ENCODE data around the gene AKR1C1.
"Not testable (repeated sequence)": the region's sequence is repeated elsewhere in the genome, so short reads cannot be mapped to it uniquely, and the experiment has no call there.

Gene AKR1C1

DNA sequence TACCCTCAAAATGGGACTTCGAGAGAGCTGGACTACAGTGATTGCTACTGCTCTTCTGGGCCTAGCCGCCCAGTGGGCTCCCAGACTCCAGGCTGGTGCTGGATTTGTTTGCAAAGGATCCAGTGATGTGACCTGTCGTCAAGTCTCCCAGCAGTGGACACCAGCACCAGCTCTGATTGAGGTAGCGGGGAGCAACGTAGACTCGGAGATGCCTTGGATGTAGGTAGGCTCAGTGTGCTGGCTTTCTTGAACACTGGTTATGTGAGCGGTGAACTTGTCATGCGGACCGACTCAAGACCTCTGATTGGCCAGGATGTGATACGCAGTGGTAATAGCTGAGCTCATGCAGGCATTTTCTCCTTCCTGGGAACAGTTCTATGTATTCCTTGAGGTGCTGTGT is 21.0 kb downstream of the AKR1C1 start:
- DNase-seq = no peak

GRCh38 chr10:4984971-4985594 is 21.9 kb downstream of the AKR1C1 start:
- DNase-seq = no peak

- DNase-seq = not testable (repeated sequence)
These were observed 24.9 kb downstream of the AKR1C1 start for GRCh38 chr10:4988000-4988641.

DNA sequence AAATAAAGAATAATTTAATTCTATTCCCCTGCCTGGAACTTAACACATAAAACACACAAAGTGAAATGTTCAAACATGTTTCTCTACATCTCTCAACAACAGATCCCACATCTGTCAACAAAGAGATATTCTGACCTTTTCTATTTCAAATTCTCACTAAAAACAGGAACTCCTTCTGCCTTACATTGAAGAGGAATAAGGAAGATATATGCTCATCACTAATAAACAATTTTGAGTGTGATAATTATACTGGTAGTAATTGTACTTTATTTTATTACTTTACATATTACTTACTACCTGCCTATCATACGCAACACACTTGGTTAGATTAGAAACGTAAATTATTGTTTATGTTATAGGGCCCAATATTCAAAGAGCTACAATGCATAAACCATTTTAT is 27.0 kb downstream of the AKR1C1 start:
- DNase-seq = no peak

DNA sequence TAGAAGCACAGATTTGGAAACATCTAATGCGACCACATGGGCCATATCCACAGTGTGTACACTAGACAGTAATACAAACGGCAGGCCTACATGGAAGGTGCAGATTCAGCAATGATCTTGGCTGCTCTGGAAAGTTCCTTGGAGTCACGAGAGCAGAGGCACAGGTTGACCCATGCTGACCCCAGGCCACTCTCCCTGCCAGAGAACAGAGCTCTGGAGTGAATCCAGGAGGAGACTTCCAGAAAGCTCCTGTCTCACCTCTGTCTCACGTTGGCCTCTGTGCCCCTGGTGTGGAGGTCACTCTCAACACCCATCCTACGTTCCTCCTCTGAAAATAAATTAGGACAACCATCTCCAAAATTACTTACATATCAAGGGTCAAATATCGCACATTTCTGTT is 28.2 kb downstream of the AKR1C1 start:
- not testable (repeated sequence) for DNase-seq

DNA sequence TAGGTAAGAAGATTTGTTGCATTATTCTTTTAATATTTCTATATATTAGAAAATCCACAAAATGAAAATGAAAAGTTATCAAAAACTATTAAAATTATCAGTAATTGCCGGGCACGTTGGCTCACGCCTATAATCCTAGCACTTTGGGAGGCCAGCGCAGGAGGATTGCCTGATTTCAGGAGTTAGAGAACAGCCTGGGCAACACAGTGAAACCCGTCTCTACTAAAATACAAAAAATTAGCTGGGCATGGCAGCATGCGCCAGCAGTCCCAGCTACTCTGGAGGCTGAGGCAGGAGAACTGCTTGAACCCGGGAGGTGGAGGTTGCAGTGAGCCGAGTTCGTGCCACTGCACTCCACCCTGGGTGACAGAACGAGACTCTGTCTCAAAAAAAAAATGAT is 29.3 kb downstream of the AKR1C1 start:
- DNase-seq = not testable (repeated sequence)

GRCh38 chr10:4994260-4994659 is 31.0 kb downstream of the AKR1C1 start:
- DNase-seq = not testable (repeated sequence)

DNA sequence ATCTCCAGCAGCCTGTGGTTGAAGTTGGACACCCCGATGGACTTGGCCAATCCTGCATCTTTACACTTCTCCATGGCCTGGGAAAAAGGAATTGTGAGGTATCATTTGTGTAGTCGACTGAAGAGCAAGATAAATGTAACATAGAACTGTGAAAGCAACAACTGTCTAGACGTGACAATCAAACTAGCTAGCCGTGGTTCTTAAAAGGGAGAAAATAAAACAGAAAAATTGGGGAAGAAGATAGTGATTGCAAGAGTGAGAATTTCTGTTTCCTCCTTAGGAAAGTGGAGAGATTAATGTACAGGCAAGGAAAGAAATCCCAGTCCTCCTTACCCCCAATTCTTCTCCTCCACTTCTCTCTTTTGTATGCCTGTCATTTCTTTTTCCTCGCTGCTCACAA is 35.5 kb downstream of the AKR1C1 start:
- no peak for DNase-seq

DNA sequence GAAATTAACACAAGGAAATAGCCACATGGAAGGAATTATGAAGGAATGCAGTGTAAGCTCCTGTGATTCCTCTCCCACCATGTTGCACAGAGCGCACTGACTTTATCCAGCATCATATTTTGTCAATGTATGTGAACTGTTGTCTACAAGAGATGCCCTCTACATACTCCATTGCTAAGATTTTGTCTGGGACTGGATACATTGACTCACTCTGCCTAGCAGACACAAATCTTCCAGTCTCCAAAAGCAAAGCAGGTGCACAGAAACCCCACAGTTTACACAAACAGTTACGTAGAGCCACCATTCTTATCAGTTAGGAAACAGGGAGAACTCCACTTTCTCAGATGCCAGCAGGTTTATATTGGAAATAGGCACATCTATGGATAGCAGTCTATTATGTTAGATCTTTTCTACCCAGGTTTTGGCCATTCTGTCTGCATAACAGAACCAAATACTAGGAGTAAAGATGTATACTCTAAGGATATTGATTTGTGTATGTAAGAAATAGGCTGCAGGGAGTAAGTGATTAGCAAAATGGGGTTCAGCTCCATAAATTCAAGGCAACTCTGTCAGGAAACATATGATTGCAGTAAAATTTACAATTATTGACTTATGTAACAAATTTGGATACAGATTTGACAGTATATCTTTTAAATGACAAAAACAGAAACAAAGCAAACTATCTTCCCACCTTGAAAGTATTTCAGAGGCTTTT is 39.0 kb downstream of the AKR1C1 start:
- no peak for DNase-seq

- not testable (repeated sequence) for DNase-seq
These were observed 40.2 kb downstream of the AKR1C1 start, which contains the start of gene AKR1C2 for GRCh38 chr10:5003127-5004029. Gene AKR1C2, minus strand, starts transcription at chr10:5003857. Its CDS starts 22 bp downstream, at chr10:5003835.

- DNase-seq = not testable (repeated sequence)
These were observed 40.8 kb downstream of the AKR1C1 start for GRCh38 chr10:5004030-5004385.

GRCh38 chr10:5004501-5004900 is 41.3 kb downstream of the AKR1C1 start:
- DNase-seq = not testable (repeated sequence)

- DNase-seq = not testable (repeated sequence)
These were observed 45.8 kb downstream of the AKR1C1 start for GRCh38 chr10:5008857-5009548.

- DNase-seq = not testable (repeated sequence)
These were observed 46.8 kb downstream of the AKR1C1 start for GRCh38 chr10:5010043-5010442.

GRCh38 chr10:5011392-5011791 is 48.2 kb downstream of the AKR1C1 start:
- not testable (repeated sequence) for DNase-seq

DNA sequence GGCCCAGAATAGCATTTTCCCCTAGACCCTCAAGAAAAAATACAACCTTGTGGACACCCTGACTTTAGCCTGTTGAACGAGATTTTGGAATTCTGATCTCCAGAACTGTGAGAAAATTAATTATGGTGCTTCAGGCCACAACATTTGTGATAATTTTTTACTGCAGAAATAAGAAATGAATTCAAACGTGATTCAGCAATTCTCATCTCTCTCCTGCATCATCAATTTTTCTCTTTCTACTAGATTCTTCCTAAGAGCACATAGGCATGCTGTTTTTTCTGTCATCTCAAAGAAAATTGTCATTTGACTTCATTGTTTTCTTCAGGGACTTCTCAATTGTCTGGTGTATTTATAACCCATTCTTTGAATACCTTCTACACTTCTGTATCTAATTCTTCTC is 49.4 kb downstream of the AKR1C1 start:
- DNase-seq = no peak

- DNase-seq = no peak
These were observed 50.2 kb downstream of the AKR1C1 start for GRCh38 chr10:5013385-5013784.

DNA sequence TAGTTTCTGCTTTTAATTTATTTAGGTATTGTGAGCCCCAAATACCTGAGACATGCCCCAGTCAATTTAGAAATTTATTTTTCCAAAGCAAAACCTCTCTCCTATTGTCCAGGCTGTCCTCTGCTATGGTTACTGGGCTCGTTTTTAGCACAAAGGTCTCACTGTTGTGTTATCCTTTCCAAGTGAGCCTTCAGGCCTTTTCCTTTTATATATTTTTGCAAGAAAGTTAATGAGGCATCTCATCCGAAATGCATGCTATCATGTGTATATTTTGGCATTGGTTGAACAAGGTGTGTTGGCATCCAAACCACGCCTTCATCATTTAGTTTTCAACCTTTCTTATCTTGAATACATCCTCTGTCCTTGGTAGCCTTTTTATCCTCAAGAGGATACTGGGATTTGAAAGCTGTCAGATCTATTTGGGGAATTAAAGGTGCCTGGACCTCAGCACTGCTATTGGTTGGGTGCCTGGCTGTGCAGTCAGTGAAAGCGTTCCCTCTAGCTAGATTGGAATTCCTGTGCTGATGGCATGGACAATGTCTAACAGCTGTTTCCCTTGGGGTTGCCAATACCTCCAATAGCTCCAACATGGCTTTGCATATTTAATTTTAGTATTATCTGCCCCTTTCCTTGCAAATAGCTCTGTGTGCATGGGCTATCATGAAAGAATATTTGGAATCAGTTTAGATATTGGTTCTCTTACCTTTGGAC is 51.1 kb downstream of the AKR1C1 start:
- not testable (repeated sequence) for DNase-seq

DNA sequence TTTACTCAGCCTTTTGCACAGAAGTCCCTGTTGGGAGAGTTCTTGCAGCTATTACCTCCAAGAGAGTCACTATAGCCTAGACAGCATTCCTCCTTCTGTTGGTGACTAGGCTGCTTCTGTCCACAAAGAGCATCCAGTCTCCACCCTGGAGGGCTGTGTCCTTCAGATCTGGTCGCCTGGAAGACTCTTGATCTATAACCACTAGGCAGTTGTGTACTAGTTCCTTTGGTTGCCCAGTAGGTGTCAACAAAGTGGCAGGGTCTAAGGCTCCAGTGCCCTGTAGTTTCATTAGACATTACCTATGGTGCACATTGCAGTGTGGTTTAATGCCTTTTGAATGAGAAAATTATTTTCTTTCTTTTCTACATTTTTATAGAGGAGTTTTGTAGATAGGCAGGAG is 51.7 kb downstream of the AKR1C1 start:
- DNase-seq = no peak

DNA sequence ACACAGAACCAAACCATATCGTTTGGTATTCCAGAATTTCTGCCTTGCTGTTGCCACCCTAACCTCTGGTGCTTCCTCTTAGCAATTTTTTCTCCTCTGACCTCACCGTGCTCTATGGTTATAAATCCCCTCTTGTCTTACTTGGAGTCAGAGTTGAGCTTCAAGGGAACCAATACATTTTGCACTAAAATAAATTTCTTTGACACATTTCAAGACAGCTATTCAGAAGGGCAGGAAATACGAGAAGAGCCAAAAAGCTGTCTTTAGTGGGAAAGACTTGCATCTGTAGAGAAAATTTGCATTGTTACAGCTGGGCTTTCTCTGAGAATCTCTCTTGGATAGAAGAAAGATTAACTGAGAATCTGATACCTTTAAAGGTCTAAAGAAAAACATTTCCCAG is 54.9 kb downstream of the AKR1C1 start:
- DNase-seq = no peak

DNA sequence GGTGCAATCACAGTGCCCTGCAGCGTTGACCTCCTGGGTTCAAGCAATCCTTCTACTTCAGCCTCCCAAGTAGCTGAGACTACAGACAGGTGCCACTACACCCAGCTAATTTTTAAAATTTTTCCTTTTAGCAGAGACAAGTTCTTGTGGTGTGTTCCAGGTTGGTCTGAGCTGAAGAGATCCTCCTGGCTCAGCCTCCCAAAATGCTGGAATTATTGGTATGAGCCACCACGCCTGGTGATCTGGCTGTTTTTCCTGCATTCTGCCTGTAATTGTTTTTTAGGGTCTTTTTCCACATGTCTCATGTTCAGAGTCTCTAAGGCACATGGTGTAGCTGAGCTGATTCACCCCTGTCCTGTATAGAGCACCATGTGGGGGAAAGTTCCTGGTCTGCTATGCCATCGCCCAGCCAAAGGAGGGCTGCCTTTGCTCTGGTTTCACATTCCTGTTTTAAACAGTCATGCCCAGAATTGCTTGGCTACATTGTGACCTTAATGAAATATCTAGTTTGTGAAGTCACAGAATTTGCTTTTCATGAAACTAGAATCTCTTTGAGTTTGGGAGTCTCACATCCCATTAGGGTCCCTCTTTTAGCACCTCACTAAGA is 55.6 kb downstream of the AKR1C1 start:
- not testable (repeated sequence) for DNase-seq
